ENCODE measurements around the gene PRKD2. TPM values are rescaled to one million over a fixed set of nuclear protein-coding genes. Genes with fewer than 3 reads are reported as not detected.

PRKD2 gene
- total and polyA plus RNA-seq, 10 of the 15 experiments (the other 5 are each of a cell fraction or from before 2014, with no cell fraction given) = 2.3 to 98.8 (median 32.9) TPM

DNA sequence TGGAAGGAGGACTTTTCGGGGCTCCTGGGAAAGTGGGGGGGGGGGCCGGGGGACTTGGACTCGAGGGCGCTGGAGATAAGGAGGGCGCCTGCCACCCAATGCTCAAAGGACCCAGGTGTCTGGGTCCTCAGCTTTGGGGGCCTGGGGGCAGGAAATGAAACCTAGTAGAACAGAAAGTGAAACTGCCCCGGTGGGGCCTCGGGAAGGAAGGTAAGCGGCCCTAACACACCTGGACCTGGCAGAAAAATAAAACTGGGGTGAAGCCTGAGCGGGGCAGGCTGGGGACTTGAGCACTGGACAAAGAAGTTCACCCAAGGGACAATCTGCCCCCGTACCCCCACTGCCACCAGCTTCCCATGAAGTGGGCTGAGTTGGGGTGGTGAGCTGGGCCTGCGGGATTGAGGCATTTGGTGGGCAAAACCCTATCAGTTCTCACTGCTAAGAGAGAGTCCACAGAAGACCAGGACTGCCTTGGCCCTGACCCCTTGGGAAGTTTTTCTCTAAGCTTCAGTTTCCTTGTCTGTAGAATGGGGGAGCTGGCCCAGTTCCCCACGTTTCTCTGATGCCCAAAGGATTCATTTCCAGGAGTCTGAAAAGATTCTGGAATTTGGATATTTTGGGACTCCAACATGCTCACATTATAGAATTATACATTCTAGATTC is 2.3 kb downstream of the PRKD2 start (continued):
- TF ChIP-seq MTA2 (IDR thresholded peaks at IDR 0.05; ENCODE audit: low read depth) (no peak), TCF7 (IDR thresholded peaks at IDR 0.05; ENCODE audit: borderline replicate concordance) (no peak), SPI1 (IDR thresholded peaks at IDR 0.05; ENCODE audit: borderline replicate concordance, insufficient read depth, low read depth, low read length) (peak; percentile 19; the same call in 1 of the 2 replicates), IRF4 (IDR thresholded peaks at IDR 0.05; ENCODE audit: low read depth, low read length) (0 out of 2 replicates have a peak, but pooled peaks have one; percentile 30), MTA3 (IDR thresholded peaks at IDR 0.05; ENCODE audit: borderline replicate concordance, low read length) (0 out of 2 replicates have a peak, but pooled peaks have one; percentile 50), MEF2B (IDR thresholded peaks at IDR 0.05; ENCODE audit: partially characterized antibody, poor library complexity, severe bottlenecking) (no peak), EGR1 (IDR thresholded peaks at IDR 0.05; ENCODE audit: borderline replicate concordance in 1 of 2, low read depth in 2 of 2, low read length in 2 of 2) (peak in 1 of 2 experiments; percentile 70; a peak in 2 of 3 replicates), RFX5 (IDR thresholded peaks at IDR 0.05; ENCODE audit: low read depth, low read length) (no peak), TCF3 (IDR thresholded peaks at IDR 0.05; ENCODE audit: borderline replicate concordance, insufficient read depth, low read depth, low read length) (peak; percentile 71; the same call in 1 of the 2 replicates), CREB1 (IDR thresholded peaks at IDR 0.05; ENCODE audit: low read depth) (0 out of 2 replicates have a peak, but pooled peaks have one; percentile 16), MXI1 (IDR thresholded peaks at IDR 0.05; ENCODE audit: low read depth, low read length) (peak; percentile 30; the same call in 1 of the 2 replicates), NBN (IDR thresholded peaks at IDR 0.05) (0 out of 2 replicates have a peak, but pooled peaks have one; percentile 25), PAX5 (IDR thresholded peaks at IDR 0.05; ENCODE audit: borderline replicate concordance, low read depth, low read length) (peak; percentile 24; the same call in 1 of the 2 replicates), USF1 (IDR thresholded peaks at IDR 0.05; ENCODE audit: borderline replicate concordance, extremely low read length, insufficient read depth, low read depth, low read length) (no peak), EED (IDR thresholded peaks at IDR 0.05; ENCODE audit: low read depth) (0 out of 2 replicates have a peak, but pooled peaks have one; percentile 24), ESRRA (IDR thresholded peaks at IDR 0.05; ENCODE audit: low read length) (no peak), IRF3 (IDR thresholded peaks at IDR 0.05) (no peak), RUNX3 (IDR thresholded peaks at IDR 0.05; ENCODE audit: low read length) (peak; percentile 30; the same call in 1 of the 2 replicates), BHLHE40 (IDR thresholded peaks at IDR 0.05; ENCODE audit: borderline replicate concordance in 1 of 2, low read depth in 2 of 2, low read length in 1 of 2) (no peak), CEBPZ (IDR thresholded peaks at IDR 0.05; ENCODE audit: low read depth, low read length) (no peak), STAT1 (conservative IDR thresholded peaks at IDR 0.05) (no peak), ETV6 (conservative IDR thresholded peaks at IDR 0.05 in 1 of 2, IDR thresholded peaks at IDR 0.05 in 1 of 2; ENCODE audit: borderline replicate concordance in 1 of 2, low read depth in 1 of 2) (peak in 1 of 2 experiments; percentile 97; a peak in 2 of 4 replicates)
- TF ChIP-seq, protein P1, sequence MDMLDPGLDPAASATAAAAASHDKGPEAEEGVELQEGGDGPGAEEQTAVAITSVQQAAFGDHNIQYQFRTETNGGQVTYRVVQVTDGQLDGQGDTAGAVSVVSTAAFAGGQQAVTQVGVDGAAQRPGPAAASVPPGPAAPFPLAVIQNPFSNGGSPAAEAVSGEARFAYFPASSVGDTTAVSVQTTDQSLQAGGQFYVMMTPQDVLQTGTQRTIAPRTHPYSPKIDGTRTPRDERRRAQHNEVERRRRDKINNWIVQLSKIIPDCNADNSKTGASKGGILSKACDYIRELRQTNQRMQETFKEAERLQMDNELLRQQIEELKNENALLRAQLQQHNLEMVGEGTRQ (IDR thresholded peaks at IDR 0.05; ENCODE audit: borderline replicate concordance, low read depth, low read length) = no peak

Measured in GM12878 (cell line).